Activated naive CD8-positive, alpha-beta T cell treated with anti-CD3 and anti-CD28 coated beads, Interleukin-2, amount 50 U/mL, for 24 hours (primary cell): Measurements from ENCODE around the gene KLK13.

Experiments
- ATAC-seq: fragments of 150-1000 bp; cut with Tn5 transposase; one replicate; pipeline ENCODE4 v1.10.0; 2021
- DNase-seq: peaks from one replicate; pipeline ENCODE4 v3.0.0; 2021
- H3K27ac Mint-ChIP-seq: one replicate; pipeline ENCODE4 v1.8.0; 2021; ENCODE audit warnings: mild to moderate bottlenecking, mixed read lengths
- H3K27me3 Mint-ChIP-seq: one replicate; pipeline ENCODE4 v1.8.0; 2021; ENCODE audit warnings: mixed read lengths
- H3K36me3 Mint-ChIP-seq: one replicate; pipeline ENCODE4 v1.8.0; 2021; ENCODE audit warnings: low read depth, mixed read lengths
- H3K4me1 Mint-ChIP-seq: one replicate; pipeline ENCODE4 v1.8.0; 2021; ENCODE audit warnings: mixed read lengths
- H3K4me3 Mint-ChIP-seq: one replicate; pipeline ENCODE4 v1.8.0; 2021; ENCODE audit warnings: mild to moderate bottlenecking, moderate library complexity, mixed read lengths
- H3K9me3 Mint-ChIP-seq: one replicate; pipeline ENCODE4 v1.8.0; 2021; ENCODE audit warnings: mixed read lengths

Gene KLK13

DNA sequence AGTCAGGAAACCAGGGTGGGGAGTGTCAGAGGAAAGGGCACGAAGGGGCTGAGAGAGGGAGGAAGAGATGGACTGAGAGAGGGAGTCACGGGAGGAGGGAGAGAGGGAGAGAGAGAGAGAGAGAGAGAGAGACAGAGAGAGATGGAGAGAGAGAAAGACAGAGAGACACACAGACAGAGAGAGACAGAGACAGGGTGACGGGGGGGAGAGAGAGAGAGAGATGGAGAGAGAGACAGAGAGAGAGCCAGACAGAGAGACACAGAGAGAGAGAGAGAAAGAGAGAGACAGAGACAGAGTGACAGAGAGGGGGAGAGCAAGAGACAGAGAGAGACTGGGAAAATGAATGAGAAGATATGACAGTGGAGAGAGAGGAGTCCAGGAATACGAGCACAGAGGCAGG lies 18.3 kb upstream of the KLK13 start:
- H3K4me3 Mint-ChIP-seq, result no peak overlapping the region
- ATAC-seq (no peak), DNase-seq (no peak)
- no peaks in the 10 kb centered on the region for H3K9me3 Mint-ChIP-seq
- peaks cover 2% of the 10 kb centered on the region for H3K36me3 Mint-ChIP-seq
- H3K27ac Mint-ChIP-seq, result no peak overlapping the region
- H3K27me3 Mint-ChIP-seq, result peaks cover 6% of the 10 kb centered on the region
- H3K4me1 Mint-ChIP-seq, result no peaks in the 10 kb centered on the region

DNA sequence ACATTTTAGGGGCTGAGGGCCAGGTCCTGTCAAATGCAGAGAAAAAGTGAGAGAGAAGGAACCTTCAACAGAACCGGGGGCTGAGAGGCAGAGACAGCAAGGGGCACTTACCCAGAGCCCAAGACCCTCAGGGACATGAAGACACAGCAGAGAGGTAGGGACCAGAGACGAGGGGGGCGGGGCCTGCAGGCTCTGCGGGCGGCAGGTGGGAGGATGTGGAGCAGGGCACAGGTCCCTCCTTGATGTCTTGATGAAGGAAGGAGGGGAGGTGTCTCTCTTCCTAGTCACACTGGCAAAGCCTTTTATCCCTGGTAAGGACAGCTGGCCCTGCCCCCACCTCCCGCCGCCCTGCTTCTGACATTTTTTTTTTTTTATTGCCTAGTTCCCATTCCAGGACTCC lies 17.7 kb upstream of the KLK13 start, which contains the start of gene KLK14:
KLK14 (minus strand) TSS at position 277 of the 400 bp plus-strand sequence; CDS start at position 4, 273 bp downstream.
- ATAC-seq (no peak), DNase-seq (no peak)
- H3K36me3 Mint-ChIP-seq, result peaks cover 2% of the 10 kb centered on the region
- no peak within 1 kb of the TSS for H3K27ac Mint-ChIP-seq
- peaks cover 6% of the 10 kb centered on the region for H3K27me3 Mint-ChIP-seq
- H3K4me3 Mint-ChIP-seq, result no peak within 1 kb of the TSS
- no peaks in the 10 kb centered on the region for H3K9me3 Mint-ChIP-seq
- H3K4me1 Mint-ChIP-seq, result no peaks in the 10 kb centered on the region

- no peak overlapping the region for H3K27ac Mint-ChIP-seq
Measured at GRCh38 chr19:51081476-51081875, 16.6 kb upstream of the KLK13 start.

DNA sequence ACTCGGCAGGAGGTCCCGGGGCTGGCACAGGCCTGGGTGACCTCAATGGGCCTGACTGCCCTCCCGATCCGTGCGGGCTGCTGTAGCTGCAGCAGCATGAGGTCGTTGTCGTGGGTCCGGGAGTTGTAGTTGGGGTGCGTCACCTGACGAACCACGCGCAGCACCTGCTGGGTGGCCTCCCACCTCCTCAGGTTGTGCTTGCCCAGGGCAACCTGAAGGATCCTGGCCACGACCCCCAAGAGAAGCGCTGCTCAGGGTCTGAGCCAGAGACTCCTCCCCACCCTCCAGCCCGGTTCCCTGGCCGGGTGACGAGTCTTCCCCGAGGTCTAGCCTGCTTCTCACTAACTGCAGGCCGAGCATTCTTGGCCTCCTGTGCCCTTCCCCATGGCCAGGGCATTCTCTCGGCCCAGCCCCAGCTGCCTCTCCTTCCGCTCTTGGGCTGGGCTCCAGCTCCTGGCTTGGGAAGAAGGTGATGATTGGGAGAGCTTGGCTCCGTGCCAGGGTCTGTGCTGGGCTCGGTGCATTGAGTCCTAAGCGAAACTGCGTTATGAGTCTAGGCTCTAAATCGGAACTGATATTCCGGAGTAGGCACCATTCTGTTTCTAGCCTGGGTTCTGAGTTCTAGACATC lies 14.7 kb upstream of the KLK13 start:
- Mint-ChIP-seq H3K9me3 (no peaks in the 10 kb centered on the region), H3K4me1 (no peaks in the 10 kb centered on the region), H3K36me3 (no peaks in the 10 kb centered on the region), H3K4me3 (no peak overlapping the region), H3K27me3 (peaks cover 9% of the 10 kb centered on the region), H3K27ac (no peak overlapping the region)
- DNase-seq (no peak), ATAC-seq (no peak)

More at GRCh38 chr19:51081476-51081875, 16.6 kb upstream of the KLK13 start:
- no peaks in the 10 kb centered on the region for H3K36me3 Mint-ChIP-seq
- no peaks in the 10 kb centered on the region for H3K4me1 Mint-ChIP-seq
- DNase-seq (no peak), ATAC-seq (no peak)
- peaks cover 6% of the 10 kb centered on the region for H3K27me3 Mint-ChIP-seq
- H3K4me3 Mint-ChIP-seq, result no peak overlapping the region
- H3K9me3 Mint-ChIP-seq, result no peaks in the 10 kb centered on the region

- ATAC-seq, result no peak
- H3K9me3 Mint-ChIP-seq, result peaks cover 7% of the 10 kb centered on the region
- no peak overlapping the region for H3K27ac Mint-ChIP-seq
- no peaks in the 10 kb centered on the region for H3K36me3 Mint-ChIP-seq
- H3K4me3 Mint-ChIP-seq, result no peak overlapping the region
- H3K4me1 Mint-ChIP-seq, result no peaks in the 10 kb centered on the region
- H3K27me3 Mint-ChIP-seq, result peaks cover 15% of the 10 kb centered on the region
- no peak for DNase-seq
Measured at GRCh38 chr19:51078731-51079130, 13.8 kb upstream of the KLK13 start.

- Mint-ChIP-seq H3K36me3 (no peaks in the 10 kb centered on the region), H3K27me3 (peaks cover 15% of the 10 kb centered on the region), H3K4me3 (no peak overlapping the region), H3K9me3 (peaks cover 14% of the 10 kb centered on the region), H3K27ac (no peak overlapping the region), H3K4me1 (no peaks in the 10 kb centered on the region)
- ATAC-seq (no peak), DNase-seq (no peak)
Measured at GRCh38 chr19:51078104-51078503, 13.2 kb upstream of the KLK13 start.

DNA sequence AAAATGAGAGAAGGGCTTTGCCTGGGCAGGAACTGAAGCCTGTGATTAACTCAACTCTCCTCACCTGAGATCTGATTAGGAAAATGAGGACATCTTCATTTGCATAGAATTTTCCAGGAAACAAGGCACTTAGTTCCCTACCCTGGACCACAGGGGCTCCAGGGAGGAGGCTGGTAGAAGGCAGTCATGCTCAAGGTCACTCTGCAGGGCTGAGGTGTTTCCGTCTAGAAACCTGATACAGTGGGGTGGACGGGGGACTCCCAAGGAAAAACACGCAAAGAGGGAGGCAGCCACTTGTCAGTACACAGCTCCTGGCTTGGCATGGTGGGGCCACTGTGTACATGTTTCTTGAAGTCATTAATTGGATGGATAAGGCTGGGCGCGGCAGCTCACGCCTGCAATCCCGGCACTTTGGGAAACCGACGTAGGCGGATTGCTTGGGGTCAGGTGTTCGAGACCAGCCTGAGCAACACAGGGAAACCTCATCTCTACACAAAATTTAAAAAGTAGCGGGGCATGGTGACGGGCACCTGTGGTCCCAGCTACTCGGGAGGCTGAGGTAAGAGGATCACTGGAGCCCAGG lies 11.8 kb upstream of the KLK13 start:
- Mint-ChIP-seq H3K27me3 (peaks cover 17% of the 10 kb centered on the region), H3K36me3 (no peaks in the 10 kb centered on the region), H3K27ac (no peak overlapping the region), H3K9me3 (peaks cover 17% of the 10 kb centered on the region), H3K4me3 (no peak overlapping the region), H3K4me1 (no peaks in the 10 kb centered on the region)
- DNase-seq (no peak), ATAC-seq (no peak)

- ATAC-seq, result no peak
- DNase-seq, result no peak
- Mint-ChIP-seq H3K36me3 (no peaks in the 10 kb centered on the region), H3K9me3 (peaks cover 17% of the 10 kb centered on the region), H3K4me1 (no peaks in the 10 kb centered on the region), H3K27me3 (peaks cover 17% of the 10 kb centered on the region), H3K27ac (no peak overlapping the region), H3K4me3 (no peak overlapping the region)
Measured at GRCh38 chr19:51075998-51076397, 11.1 kb upstream of the KLK13 start.

- no peak for ATAC-seq
- Mint-ChIP-seq H3K27ac (no peak overlapping the region), H3K4me1 (no peaks in the 10 kb centered on the region), H3K4me3 (no peak overlapping the region), H3K27me3 (peaks cover 35% of the 10 kb centered on the region), H3K9me3 (peaks cover 17% of the 10 kb centered on the region), H3K36me3 (no peaks in the 10 kb centered on the region)
- no peak for DNase-seq
Measured at GRCh38 chr19:51071095-51071405, 6.2 kb upstream of the KLK13 start.

GRCh38 chr19:51070334-51071094 lies 5.6 kb upstream of the KLK13 start:
- ATAC-seq (no peak), DNase-seq (no peak)
- Mint-ChIP-seq H3K9me3 (peaks cover 17% of the 10 kb centered on the region), H3K4me1 (no peaks in the 10 kb centered on the region), H3K27ac (no peak overlapping the region), H3K4me3 (no peak overlapping the region), H3K36me3 (no peaks in the 10 kb centered on the region), H3K27me3 (peaks cover 39% of the 10 kb centered on the region)

DNA sequence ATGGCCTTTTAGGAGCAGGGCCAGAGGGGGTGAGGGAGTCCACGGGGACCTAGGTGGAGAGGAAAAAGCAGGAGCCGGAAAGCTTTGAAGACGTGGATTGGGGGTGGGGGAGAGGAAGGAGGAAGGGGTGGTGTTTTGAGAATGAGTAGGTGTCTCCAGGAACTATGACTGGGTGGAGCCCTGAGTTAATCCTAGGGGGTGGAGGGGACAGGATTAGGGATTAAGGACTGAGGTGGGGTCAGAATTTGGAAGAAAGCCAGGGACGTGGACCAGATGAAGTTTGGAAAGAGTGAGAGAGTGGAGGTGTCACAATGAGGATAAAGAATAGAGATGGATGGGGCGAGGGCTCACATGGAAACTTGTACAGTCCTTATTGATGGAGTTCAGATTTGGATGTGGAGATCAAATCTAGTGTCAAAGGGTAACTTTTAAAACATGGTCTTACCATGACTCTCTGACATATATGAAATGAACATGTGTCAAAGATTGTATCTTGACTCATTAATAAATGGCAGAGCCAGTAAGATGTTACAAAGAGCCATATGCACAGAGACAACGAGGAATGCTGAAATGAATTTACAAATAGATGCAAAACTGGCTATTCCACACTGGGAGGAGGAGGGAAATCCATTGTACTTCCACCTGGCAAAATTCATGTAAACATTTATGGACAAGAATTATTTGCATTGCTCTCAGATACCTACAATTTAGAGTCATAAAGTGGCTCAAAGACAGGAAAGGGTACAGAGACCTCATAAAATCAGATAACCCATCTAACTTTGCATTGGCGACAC lies 1.7 kb upstream of the KLK13 start:
- ATAC-seq (no peak), DNase-seq (no peak)
- Mint-ChIP-seq H3K36me3 (no peaks in the 10 kb centered on the region), H3K27ac (no peak overlapping the region), H3K27me3 (peaks cover 39% of the 10 kb centered on the region), H3K4me3 (no peak overlapping the region), H3K9me3 (peaks cover under 1% of the 10 kb centered on the region), H3K4me1 (peaks cover 2% of the 10 kb centered on the region)

- Mint-ChIP-seq H3K27ac (no peak overlapping the region), H3K27me3 (peaks cover 43% of the 10 kb centered on the region), H3K4me1 (peaks cover 2% of the 10 kb centered on the region), H3K9me3 (peaks cover 6% of the 10 kb centered on the region), H3K36me3 (no peaks in the 10 kb centered on the region), H3K4me3 (peak overlapping the region; percentile 19)
- no peak for DNase-seq
- no peak for ATAC-seq
Measured at GRCh38 chr19:51065221-51065960, 499 bp upstream of the KLK13 start.

GRCh38 chr19:51063664-51064063 lies 1.2 kb downstream of the KLK13 start:
- peaks cover 6% of the 10 kb centered on the region for H3K9me3 Mint-ChIP-seq
- DNase-seq (no peak), ATAC-seq (no peak)
- peaks cover 2% of the 10 kb centered on the region for H3K4me1 Mint-ChIP-seq
- no peaks in the 10 kb centered on the region for H3K36me3 Mint-ChIP-seq
- no peak overlapping the region for H3K4me3 Mint-ChIP-seq
- no peak overlapping the region for H3K27ac Mint-ChIP-seq
- peaks cover 42% of the 10 kb centered on the region for H3K27me3 Mint-ChIP-seq

- Mint-ChIP-seq H3K4me1 (peaks cover 2% of the 10 kb centered on the region), H3K27me3 (peaks cover 29% of the 10 kb centered on the region), H3K4me3 (no peak overlapping the region), H3K27ac (no peak overlapping the region), H3K36me3 (no peaks in the 10 kb centered on the region), H3K9me3 (peaks cover 6% of the 10 kb centered on the region)
- ATAC-seq, result no peak
- no peak for DNase-seq
Measured at GRCh38 chr19:51060973-51061372, 3.9 kb downstream of the KLK13 start.
